WTC11 (cell line): ENCODE data around the gene HMCES. TPM values are rescaled to one million over a fixed set of nuclear protein-coding genes. Genes with fewer than 3 reads are reported as not detected.

ENCODE experiments used
- ATAC-seq: fragments of 200-7000 bp; cut with Tn5 transposase; 2 replicates; pipeline ENCODE4 v1.10.0; 2021; ENCODE audit warnings: mild to moderate bottlenecking, moderate library complexity
- CTCF ChIA-PET: fragments of 300-600 bp; sonication (Branson Sonifier 250); formaldehyde crosslinking; loops from one replicate; lab custom pipeline; 2021; ENCODE audit warnings: antibody characterized with exemption; lab: Charles Lee
- POLR2A ChIA-PET: fragments of 350-600 bp; sonication (Branson Sonifier 250); formaldehyde crosslinking; loops from one replicate; lab custom pipeline; 2021; ENCODE audit warnings: antibody characterized with exemption; lab: Charles Lee
- DNase-seq: peaks from one replicate; pipeline ENCODE4 v3.0.0; 2021; ENCODE audit warnings: low spot score
- H3K27ac Mint-ChIP-seq: 2 replicates; pipeline ENCODE4 v1.8.0; 2021; ENCODE audit warnings: mixed read lengths
- H3K27me3 Mint-ChIP-seq: 2 replicates; pipeline ENCODE4 v1.8.0; 2021; ENCODE audit warnings: low read depth, mild to moderate bottlenecking, moderate library complexity, mixed read lengths
- H3K36me3 Mint-ChIP-seq: 2 replicates; pipeline ENCODE4 v1.8.0; 2021; ENCODE audit warnings: mixed read lengths
- H3K4me1 Mint-ChIP-seq: 2 replicates; pipeline ENCODE4 v1.8.0; 2022; ENCODE audit warnings: mixed read lengths
- H3K4me3 Mint-ChIP-seq: 2 replicates; pipeline ENCODE4 v1.8.0; 2021; ENCODE audit warnings: mild to moderate bottlenecking, moderate library complexity, mixed read lengths
- H3K9me3 Mint-ChIP-seq: 2 replicates; pipeline ENCODE4 v1.8.0; 2021; ENCODE audit warnings: mixed read lengths
- ARID4B ChIP-seq: sonication (generic); formaldehyde crosslinking; IDR thresholded peaks from 2 replicates; pipeline ENCODE4 v1.8.0; 2023; ENCODE audit warnings: missing genetic modification reagents, mild to moderate bottlenecking, borderline replicate concordance
- ATF6 ChIP-seq: sonication (generic); formaldehyde crosslinking; IDR thresholded peaks from 2 replicates; pipeline ENCODE4 v1.8.1; 2023; ENCODE audit warnings: mild to moderate bottlenecking, missing genetic modification reagents
- CREM ChIP-seq: sonication (generic); formaldehyde crosslinking; IDR thresholded peaks from 2 replicates; pipeline ENCODE4 v1.8.1; 2022; ENCODE audit warnings: mild to moderate bottlenecking, missing genetic modification reagents, moderate library complexity
- E2F4 ChIP-seq: sonication (generic); formaldehyde crosslinking; IDR thresholded peaks from 2 replicates; pipeline ENCODE4 v1.8.1; 2022; ENCODE audit warnings: low read depth, mild to moderate bottlenecking, moderate library complexity, missing genetic modification reagents, borderline replicate concordance
- ELF4 ChIP-seq: sonication (generic); formaldehyde crosslinking; IDR thresholded peaks from 2 replicates; pipeline ENCODE4 v1.8.1; 2022; ENCODE audit warnings: low read depth, mild to moderate bottlenecking, moderate library complexity, missing genetic modification reagents
- FOXK1 ChIP-seq: sonication (generic); formaldehyde crosslinking; IDR thresholded peaks from 2 replicates; pipeline ENCODE4 v1.8.0; 2022; ENCODE audit warnings: mild to moderate bottlenecking, moderate library complexity, missing genetic modification reagents
- FOXP1 ChIP-seq: sonication (generic); formaldehyde crosslinking; IDR thresholded peaks from 2 replicates; pipeline ENCODE4 v1.8.0; 2022; ENCODE audit warnings: missing genetic modification reagents, mild to moderate bottlenecking, moderate library complexity, borderline replicate concordance
- GABPB1 ChIP-seq: sonication (generic); formaldehyde crosslinking; IDR thresholded peaks from 2 replicates; pipeline ENCODE4 v1.8.1; 2023; ENCODE audit warnings: mild to moderate bottlenecking, missing genetic modification reagents
- GRHL2 ChIP-seq: fragments of 250-450 bp; sonication (Bioruptor Pico); IDR thresholded peaks from 2 replicates; pipeline ENCODE4 v1.8.0; 2022; ENCODE audit warnings: mild to moderate bottlenecking, moderate library complexity; ENCODE audit not compliant: insufficient replicate concordance, severe bottlenecking
- GTF2I ChIP-seq: fragments of 250-450 bp; sonication (Bioruptor Pico); conservative IDR thresholded peaks from 2 replicates; pipeline ENCODE4 v1.4.0; 2021; ENCODE audit warnings: mild to moderate bottlenecking
- MAX ChIP-seq: sonication (generic); formaldehyde crosslinking; IDR thresholded peaks from 2 replicates; pipeline ENCODE4 v1.8.0; 2022; ENCODE audit warnings: mild to moderate bottlenecking, missing genetic modification reagents
- NFATC4 ChIP-seq: fragments of 250-450 bp; sonication (Bioruptor Pico); IDR thresholded peaks from 2 replicates; pipeline ENCODE4 v1.9.0; 2021; ENCODE audit warnings: mild to moderate bottlenecking
- NFE2L1 ChIP-seq: sonication (generic); formaldehyde crosslinking; IDR thresholded peaks from 2 replicates; pipeline ENCODE4 v1.8.1; 2023; ENCODE audit warnings: missing genetic modification reagents
- SMAD4 ChIP-seq: sonication (generic); formaldehyde crosslinking; IDR thresholded peaks from 2 replicates; pipeline ENCODE4 v1.8.0; 2022; ENCODE audit warnings: mild to moderate bottlenecking, missing genetic modification reagents
- ZBTB21 ChIP-seq: sonication (generic); formaldehyde crosslinking; IDR thresholded peaks from 2 replicates; pipeline ENCODE4 v1.8.1; 2023; ENCODE audit warnings: mild to moderate bottlenecking, missing genetic modification reagents, borderline replicate concordance
- ZNF121 ChIP-seq: sonication (generic); formaldehyde crosslinking; IDR thresholded peaks from 2 replicates; pipeline ENCODE4 v1.8.0; 2023; ENCODE audit warnings: missing genetic modification reagents
- ZNF416 ChIP-seq: fragments of 250-450 bp; sonication (Bioruptor Pico); IDR thresholded peaks from 2 replicates; pipeline ENCODE4 v1.9.0; 2021; ENCODE audit warnings: mild to moderate bottlenecking, inconsistent platforms
- ZNF532 ChIP-seq: fragments of 250-450 bp; sonication (Bioruptor Pico); IDR thresholded peaks from 2 replicates; pipeline ENCODE4 v1.9.0; 2021; ENCODE audit warnings: mild to moderate bottlenecking, borderline replicate concordance
- ZSCAN18 ChIP-seq: fragments of 250-450 bp; sonication (Bioruptor Pico); IDR thresholded peaks from 2 replicates; pipeline ENCODE4 v2.1.2; 2022; ENCODE audit warnings: mild to moderate bottlenecking, moderate library complexity
- total RNA-seq: library from RNA; stranded (reverse); gene quantifications from 3 replicates; pipeline ENCODE4 v1.2.3, GENCODE V29; 2021

The HMCES gene
- total RNA-seq, 1 experiment from 2014 or later = 47.7 TPM

- Mint-ChIP-seq H3K4me3 (no peak overlapping the region), H3K27ac (no peak overlapping the region), H3K4me1 (peaks cover 11% of the 10 kb centered on the region), H3K36me3 (no peaks in the 10 kb centered on the region), H3K27me3 (peaks cover 5% of the 10 kb centered on the region), H3K9me3 (0 out of 2 replicates have a peak, but pooled peaks cover 4% of the 10 kb centered on the region)
- CTCF ChIA-PET = interaction anchor here (0.6 to 1.4 kb wide), 4 partner anchors 13 to 1737 kb away, joined by 3 to 7 read pairs (median 3); no protein-coding TSS in a partner anchor
- no peak for DNase-seq
- TF ChIP-seq ZSCAN18 (CRISPR knock-in tag) (no peak), GRHL2 (CRISPR knock-in tag) (no peak), ZNF121 (CRISPR knock-in tag) (no peak), ARID4B (no peak), ATF6 (no peak), CREM (no peak), FOXK1 (CRISPR knock-in tag) (no peak), ZNF532 (CRISPR knock-in tag) (no peak), ELF4 (CRISPR knock-in tag) (no peak), ZNF416 (CRISPR knock-in tag) (no peak), MAX (no peak), GTF2I (CRISPR knock-in tag) (no peak), NFE2L1 (CRISPR knock-in tag) (no peak), E2F4 (CRISPR knock-in tag) (no peak), FOXP1 (CRISPR knock-in tag) (no peak), ZBTB21 (no peak), SMAD4 (CRISPR knock-in tag) (no peak), GABPB1 (no peak), NFATC4 (CRISPR knock-in tag) (no peak)
- POLR2A ChIA-PET = no interaction called here
- no peak for ATAC-seq
These were observed 62.9 kb downstream of the HMCES start for GRCh38 chr3:129341331-129342141.
